ENCODE measurements around the gene CLIC4. TPM values are rescaled to one million over a fixed set of nuclear protein-coding genes. Genes with fewer than 3 reads are reported as not detected.
"Not testable (repeated sequence)": the region's sequence is repeated elsewhere in the genome, so short reads cannot be mapped to it uniquely, and the experiment has no call there.

The CLIC4 gene
- polyA plus RNA-seq, 1 donor (not counting 4 experiments of a cell fraction or from before 2014, with no cell fraction given) = 130 TPM

DNA sequence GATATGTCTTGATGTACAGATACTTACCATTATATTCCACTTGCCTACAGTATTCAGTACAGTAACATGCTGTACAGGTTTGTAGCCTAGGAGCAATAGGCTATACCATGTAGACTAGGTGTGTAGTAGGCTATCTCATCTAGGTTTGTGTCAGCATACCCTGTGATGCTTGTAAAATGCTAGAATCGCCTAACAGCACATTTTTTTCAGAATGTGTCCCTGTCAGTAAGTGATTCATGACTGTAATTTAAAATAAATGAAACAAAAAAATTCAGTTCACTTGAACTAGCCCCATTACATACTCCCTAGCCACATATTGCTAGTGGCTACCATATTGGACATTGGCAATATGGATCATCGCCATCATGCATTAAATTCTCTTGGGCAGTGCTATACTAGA lies 51.3 kb downstream of the CLIC4 start:
- H3K36me3 ChIP-seq (ENCODE audit: control insufficient read depth in 2 of 2, extremely low read depth in 1 of 2, insufficient read depth in 2 of 2, low read length in 2 of 2) = peaks cover 0 to 6% of the 10 kb centered on the region in 2 experiments
- no peak overlapping the region for H3K27ac ChIP-seq (ENCODE audit: control insufficient read depth, insufficient read depth, low read length)
- H3K79me2 ChIP-seq (ENCODE audit: control insufficient read depth, insufficient read depth, low read length) = peaks cover 46% of the 10 kb centered on the region
- H3K9me1 ChIP-seq (ENCODE audit: control insufficient read depth, extremely low read depth, insufficient read depth, low read length) = no peaks in the 10 kb centered on the region
- H4K20me1 ChIP-seq (ENCODE audit: control insufficient read depth, extremely low read depth, insufficient read depth, low read length) = no peaks in the 10 kb centered on the region
- TF ChIP-seq, protein P1, sequence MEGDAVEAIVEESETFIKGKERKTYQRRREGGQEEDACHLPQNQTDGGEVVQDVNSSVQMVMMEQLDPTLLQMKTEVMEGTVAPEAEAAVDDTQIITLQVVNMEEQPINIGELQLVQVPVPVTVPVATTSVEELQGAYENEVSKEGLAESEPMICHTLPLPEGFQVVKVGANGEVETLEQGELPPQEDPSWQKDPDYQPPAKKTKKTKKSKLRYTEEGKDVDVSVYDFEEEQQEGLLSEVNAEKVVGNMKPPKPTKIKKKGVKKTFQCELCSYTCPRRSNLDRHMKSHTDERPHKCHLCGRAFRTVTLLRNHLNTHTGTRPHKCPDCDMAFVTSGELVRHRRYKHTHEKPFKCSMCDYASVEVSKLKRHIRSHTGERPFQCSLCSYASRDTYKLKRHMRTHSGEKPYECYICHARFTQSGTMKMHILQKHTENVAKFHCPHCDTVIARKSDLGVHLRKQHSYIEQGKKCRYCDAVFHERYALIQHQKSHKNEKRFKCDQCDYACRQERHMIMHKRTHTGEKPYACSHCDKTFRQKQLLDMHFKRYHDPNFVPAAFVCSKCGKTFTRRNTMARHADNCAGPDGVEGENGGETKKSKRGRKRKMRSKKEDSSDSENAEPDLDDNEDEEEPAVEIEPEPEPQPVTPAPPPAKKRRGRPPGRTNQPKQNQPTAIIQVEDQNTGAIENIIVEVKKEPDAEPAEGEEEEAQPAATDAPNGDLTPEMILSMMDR (optimal IDR thresholded peaks at IDR 0.05 in 1 of 3, IDR thresholded peaks at IDR 0.05 in 1 of 3, conservative IDR thresholded peaks at IDR 0.05 in 1 of 3; ENCODE audit: extremely low read depth in 1 of 3, insufficient read depth in 2 of 3, low read length in 3 of 3) = no peak
- no peak for TF ChIP-seq EZH2 (IDR thresholded peaks at IDR 0.05; ENCODE audit: low read length)
- no peak overlapping the region for H2AFZ ChIP-seq (ENCODE audit: control insufficient read depth, low read length)
- H3K9me3 ChIP-seq (ENCODE audit: control insufficient read depth, low read depth, low read length) = no peaks in the 10 kb centered on the region
- DNase-seq (ENCODE audit: low read depth, low spot score) = no peak
- H3K27me3 ChIP-seq (ENCODE audit: control insufficient read depth, extremely low read depth, insufficient read depth, low read length) = no peaks in the 10 kb centered on the region
- dilution Hi-C loops (cut with MboI; ENCODE audit: extremely low pct_ligation_motif_present, low sequenced_read_pairs) = no loop called here
- no peak overlapping the region for H3K9ac ChIP-seq (ENCODE audit: control insufficient read depth, extremely low read depth, insufficient read depth, low read length)
- H3K4me3 ChIP-seq (ENCODE audit: control insufficient read depth in 2 of 3, extremely low read depth in 1 of 3, insufficient read depth in 2 of 3, low read depth in 1 of 3, low read length in 3 of 3) = no peak overlapping the region
- no peak overlapping the region for H3K4me2 ChIP-seq (ENCODE audit: control insufficient read depth, extremely low read depth, insufficient read depth, low read depth, low read length)
- no peaks in the 10 kb centered on the region for H3K4me1 ChIP-seq (ENCODE audit: control insufficient read depth, extremely low read depth, insufficient read depth, low read length)
- no peak for FAIRE-seq

DNA sequence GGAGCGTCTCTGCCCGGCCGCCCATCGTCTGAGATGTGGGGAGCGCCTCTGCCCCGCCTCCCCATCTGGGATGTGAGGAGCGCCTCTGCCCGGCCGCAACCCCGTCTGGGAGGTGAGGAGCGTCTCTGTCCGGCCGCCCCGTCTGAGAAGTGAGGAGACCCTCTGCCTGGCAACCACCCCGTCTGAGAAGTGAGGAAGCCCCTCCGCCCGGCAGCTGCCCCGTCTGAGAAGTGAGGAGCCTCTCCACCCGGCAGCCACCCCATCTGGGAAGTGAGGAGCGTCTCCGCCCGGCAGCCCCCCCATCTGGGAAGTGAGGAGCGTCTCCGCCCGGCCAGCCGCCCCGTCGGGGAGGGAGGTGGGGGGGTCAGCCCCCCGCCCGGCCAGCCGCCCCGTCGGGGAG lies 54.0 kb downstream of the CLIC4 start:
- H3K4me2 ChIP-seq (ENCODE audit: control insufficient read depth, extremely low read depth, insufficient read depth, low read depth, low read length); FAIRE-seq; H3K36me3 ChIP-seq (ENCODE audit: control insufficient read depth in 2 of 2, extremely low read depth in 1 of 2, insufficient read depth in 2 of 2, low read length in 2 of 2); H3K9ac ChIP-seq (ENCODE audit: control insufficient read depth, extremely low read depth, insufficient read depth, low read length); H3K27me3 ChIP-seq (ENCODE audit: control insufficient read depth, extremely low read depth, insufficient read depth, low read length); H3K9me1 ChIP-seq (ENCODE audit: control insufficient read depth, extremely low read depth, insufficient read depth, low read length); H4K20me1 ChIP-seq (ENCODE audit: control insufficient read depth, extremely low read depth, insufficient read depth, low read length); H2AFZ ChIP-seq (ENCODE audit: control insufficient read depth, low read length); H3K4me1 ChIP-seq (ENCODE audit: control insufficient read depth, extremely low read depth, insufficient read depth, low read length); DNase-seq (ENCODE audit: low read depth, low spot score); H3K4me3 ChIP-seq (ENCODE audit: control insufficient read depth in 2 of 3, extremely low read depth in 1 of 3, insufficient read depth in 2 of 3, low read depth in 1 of 3, low read length in 3 of 3); dilution Hi-C loops (cut with MboI; ENCODE audit: extremely low pct_ligation_motif_present, low sequenced_read_pairs); H3K9me3 ChIP-seq (ENCODE audit: control insufficient read depth, low read depth, low read length); H3K27ac ChIP-seq (ENCODE audit: control insufficient read depth, insufficient read depth, low read length): not testable (repeated sequence)
- peaks cover 36% of the 10 kb centered on the region for H3K79me2 ChIP-seq (ENCODE audit: control insufficient read depth, insufficient read depth, low read length)

- H3K9ac ChIP-seq (ENCODE audit: control insufficient read depth, extremely low read depth, insufficient read depth, low read length) = no peak overlapping the region
- DNase-seq (ENCODE audit: low read depth, low spot score) (no peak), FAIRE-seq (no peak)
- H3K4me3 ChIP-seq (ENCODE audit: control insufficient read depth in 2 of 3, extremely low read depth in 1 of 3, insufficient read depth in 2 of 3, low read depth in 1 of 3, low read length in 3 of 3) = no peak overlapping the region
- peaks cover 0 to 6% of the 10 kb centered on the region in 2 experiments for H3K36me3 ChIP-seq (ENCODE audit: control insufficient read depth in 2 of 2, extremely low read depth in 1 of 2, insufficient read depth in 2 of 2, low read length in 2 of 2)
- no peak overlapping the region for H2AFZ ChIP-seq (ENCODE audit: control insufficient read depth, low read length)
- peaks cover 6% of the 10 kb centered on the region for H4K20me1 ChIP-seq (ENCODE audit: control insufficient read depth, extremely low read depth, insufficient read depth, low read length)
- peaks cover 10% of the 10 kb centered on the region for H3K4me1 ChIP-seq (ENCODE audit: control insufficient read depth, extremely low read depth, insufficient read depth, low read length)
- H3K79me2 ChIP-seq (ENCODE audit: control insufficient read depth, insufficient read depth, low read length) = peaks cover 23% of the 10 kb centered on the region
- no peak for TF ChIP-seq EZH2 (IDR thresholded peaks at IDR 0.05; ENCODE audit: low read length)
- TF ChIP-seq, protein P1 (optimal IDR thresholded peaks at IDR 0.05 in 1 of 3, IDR thresholded peaks at IDR 0.05 in 1 of 3, conservative IDR thresholded peaks at IDR 0.05 in 1 of 3; ENCODE audit: extremely low read depth in 1 of 3, insufficient read depth in 2 of 3, low read length in 3 of 3) = no peak
- no peak overlapping the region for H3K27ac ChIP-seq (ENCODE audit: control insufficient read depth, insufficient read depth, low read length)
- H3K9me3 ChIP-seq (ENCODE audit: control insufficient read depth, low read depth, low read length) = no peaks in the 10 kb centered on the region
- H3K27me3 ChIP-seq (ENCODE audit: control insufficient read depth, extremely low read depth, insufficient read depth, low read length) = no peaks in the 10 kb centered on the region
- H3K9me1 ChIP-seq (ENCODE audit: control insufficient read depth, extremely low read depth, insufficient read depth, low read length) = no peaks in the 10 kb centered on the region
- dilution Hi-C loops (cut with MboI; ENCODE audit: extremely low pct_ligation_motif_present, low sequenced_read_pairs) = no loop called here
- H3K4me2 ChIP-seq (ENCODE audit: control insufficient read depth, extremely low read depth, insufficient read depth, low read depth, low read length) = no peak overlapping the region
Observed at GRCh38 chr1:24801176-24801575, 55.9 kb downstream of the CLIC4 start.

All from keratinocyte (primary cell).